DND-41 (cell line): Measurements from ENCODE around the gene CUTC.

ENCODE experiments used
- ATAC-seq: fragments of 200-7000 bp; cut with Tn5 transposase; 3 replicates; pipeline ENCODE4 v1.9.1; 2021; ENCODE audit warnings: low read depth; ENCODE audit not compliant: insufficient read depth
- DNase-seq: peaks from one replicate; pipeline ENCODE4 v3.0.0-alpha.2; 2020
- H2AFZ ChIP-seq: 2 replicates; pipeline ENCODE4 v1.6.0; 2012; ENCODE audit warnings: low read depth, low read length
- H3K27ac ChIP-seq: 2 replicates; pipeline ENCODE4 v1.5.1; 2012; ENCODE audit warnings: low read length, inconsistent platforms
- H3K27me3 ChIP-seq: fragments of 200-600 bp; sonication (generic); 2 replicates; pipeline ENCODE4 v1.6.0; 2012; ENCODE audit warnings: low read length, mild to moderate bottlenecking, inconsistent platforms; ENCODE audit not compliant: insufficient read depth, poor library complexity
- H3K36me3 ChIP-seq: 2 replicates; pipeline ENCODE4 v1.5.1; 2012; ENCODE audit warnings: low read length, inconsistent platforms; ENCODE audit not compliant: insufficient read depth
- H3K4me1 ChIP-seq: 2 replicates; pipeline ENCODE4 v1.5.1; 2012; ENCODE audit warnings: mild to moderate bottlenecking, low read length; ENCODE audit not compliant: insufficient read depth
- H3K4me2 ChIP-seq: 2 replicates; pipeline ENCODE4 v1.6.0; 2012; ENCODE audit warnings: mild to moderate bottlenecking, moderate library complexity, low read length, inconsistent platforms; ENCODE audit not compliant: insufficient read depth
- H3K4me3 ChIP-seq, 2 experiments: fragments of 200-600 bp in 1 of 2; shearing (Covaris generic) in 1 of 2; 2 replicates each; pipeline ENCODE4 v1.5.1; 2012 to 2016; ENCODE audit warnings: inconsistent platforms in 2 of 2, low read length in 2 of 2, mild to moderate bottlenecking in 2 of 2, low read depth in 1 of 2, moderate library complexity in 1 of 2
- H3K79me2 ChIP-seq: 2 replicates; pipeline ENCODE4 v1.6.0; 2012; ENCODE audit warnings: low read length, inconsistent platforms; ENCODE audit not compliant: insufficient read depth
- H3K9ac ChIP-seq: 2 replicates; pipeline ENCODE4 v1.6.0; 2012; ENCODE audit warnings: low read depth, mild to moderate bottlenecking, inconsistent platforms, low read length, moderate library complexity
- H3K9me3 ChIP-seq: 2 replicates; pipeline ENCODE4 v1.5.1; 2012; ENCODE audit warnings: low read length, moderate library complexity, mild to moderate bottlenecking, inconsistent platforms; ENCODE audit not compliant: insufficient read depth, severe bottlenecking
- H4K20me1 ChIP-seq: 2 replicates; pipeline ENCODE4 v1.6.0; 2012; ENCODE audit warnings: low read length; ENCODE audit not compliant: insufficient read depth
- CTCF ChIP-seq: IDR thresholded peaks from 2 replicates; pipeline ENCODE4 v1.5.1; 2012; ENCODE audit warnings: borderline replicate concordance, low read length, moderate library complexity, mild to moderate bottlenecking; ENCODE audit not compliant: poor library complexity, severe bottlenecking; ENCODE audit errors: extremely low read depth
- EZH2 ChIP-seq: IDR thresholded peaks from 3 replicates; pipeline ENCODE4 v1.6.1; 2012; ENCODE audit warnings: borderline replicate concordance, low read depth, mild to moderate bottlenecking, moderate library complexity, low read length, inconsistent platforms; ENCODE audit not compliant: severe bottlenecking

CUTC gene

DNA sequence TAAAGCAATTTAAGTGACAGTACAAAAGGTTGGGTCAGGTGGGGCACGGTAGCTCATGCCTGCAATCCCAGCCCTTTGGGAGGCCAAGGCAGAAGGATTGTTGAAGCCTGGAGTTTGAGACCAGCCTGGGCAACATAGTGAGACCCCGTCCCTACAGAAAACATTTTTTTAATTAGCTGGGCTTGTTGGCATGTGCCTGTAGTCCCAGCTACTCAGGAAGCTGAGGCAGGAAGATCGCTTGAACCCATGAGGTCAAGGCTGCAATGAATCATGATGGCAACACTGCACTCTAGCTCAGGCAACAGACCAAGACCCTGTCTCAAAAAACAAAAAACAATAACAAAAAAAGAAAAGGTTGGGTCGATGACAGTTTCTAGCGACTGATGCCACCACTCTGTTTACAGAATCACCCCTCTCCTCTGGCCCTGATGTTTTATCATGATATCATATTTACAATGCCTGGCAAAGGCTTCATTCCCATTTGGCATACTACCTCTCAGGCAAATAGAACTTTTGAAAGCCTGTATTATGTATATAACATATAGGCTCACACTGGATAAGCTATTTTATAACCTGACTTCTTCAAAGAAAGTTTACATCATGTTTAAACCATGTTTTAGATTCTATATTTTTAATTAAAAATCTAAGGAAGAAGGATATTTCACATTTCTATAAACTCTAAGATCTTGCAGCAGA is 49.8 kb downstream of the CUTC start:
- no peak overlapping the region for H3K27ac ChIP-seq
- no peak overlapping the region for H3K4me2 ChIP-seq
- no peaks in the 10 kb centered on the region for H3K27me3 ChIP-seq
- no peak overlapping the region for H3K9ac ChIP-seq
- ATAC-seq: no peak
- H3K4me3 ChIP-seq: no peak overlapping the region
- H3K9me3 ChIP-seq: no peaks in the 10 kb centered on the region
- H3K36me3 ChIP-seq: no peaks in the 10 kb centered on the region
- no peak overlapping the region for H2AFZ ChIP-seq
- DNase-seq: no peak
- TF ChIP-seq EZH2: no peak
- TF ChIP-seq CTCF: no peak
- no peaks in the 10 kb centered on the region for H3K4me1 ChIP-seq
- no peaks in the 10 kb centered on the region for H3K79me2 ChIP-seq
- H4K20me1 ChIP-seq: no peaks in the 10 kb centered on the region

DNA sequence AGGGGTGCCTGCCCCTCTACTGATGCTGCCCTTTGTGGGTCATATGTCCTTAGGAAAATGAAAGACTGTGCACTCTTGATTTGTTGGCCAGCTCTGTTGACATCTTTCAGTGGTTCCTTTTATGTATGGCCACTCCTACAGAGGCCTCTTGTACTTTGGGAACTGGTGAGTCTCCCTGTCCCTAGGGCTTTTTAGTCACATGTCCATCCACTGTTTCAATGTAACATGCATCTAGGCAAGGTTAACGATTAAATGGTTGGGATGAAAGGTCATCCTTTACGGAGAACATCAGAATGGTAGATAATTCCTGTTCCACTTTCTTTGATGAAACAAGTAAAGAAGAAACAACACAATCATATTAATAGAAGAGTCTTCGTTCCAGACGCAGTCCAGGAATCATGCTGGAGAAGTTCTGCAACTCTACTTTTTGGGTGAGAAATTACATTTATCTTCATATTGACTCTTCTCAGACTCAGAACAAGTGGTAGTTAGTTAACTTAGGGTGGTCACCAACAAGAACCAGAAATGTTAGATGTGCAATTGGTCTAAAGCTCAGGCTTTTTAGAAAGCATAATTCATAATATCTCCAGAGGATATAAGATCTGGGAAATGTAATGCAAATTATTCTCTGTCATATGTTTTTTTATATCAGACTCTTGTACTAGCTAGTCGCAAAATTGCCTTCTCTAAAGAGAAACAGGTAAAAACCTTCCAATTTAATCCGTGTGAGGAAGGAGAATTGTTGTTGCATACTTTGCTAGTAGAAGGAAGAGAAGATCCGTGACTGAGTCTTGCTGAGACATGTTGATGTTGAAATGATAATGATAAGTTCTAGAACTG is 50.6 kb downstream of the CUTC start, which contains the start of gene ABCC2:
TSS of gene ABCC2 (plus strand) at position 194 of the 840 bp plus-strand sequence. CDS start at position 399, 205 bp downstream.
- H3K4me1 ChIP-seq: no peaks in the 10 kb centered on the region
- no peak within 1 kb of the TSS for H3K4me3 ChIP-seq
- no peak for ATAC-seq
- no peak within 1 kb of the TSS for H3K4me2 ChIP-seq
- H4K20me1 ChIP-seq: no peaks in the 10 kb centered on the region
- H3K36me3 ChIP-seq: no peaks in the 10 kb centered on the region
- no peaks in the 10 kb centered on the region for H3K9me3 ChIP-seq
- H3K27me3 ChIP-seq: no peaks in the 10 kb centered on the region
- no peak for DNase-seq
- H3K27ac ChIP-seq: no peak within 1 kb of the TSS
- TF ChIP-seq CTCF (no peak), EZH2 (no peak)
- no peaks in the 10 kb centered on the region for H3K79me2 ChIP-seq
- H2AFZ ChIP-seq: no peak within 1 kb of the TSS
- H3K9ac ChIP-seq: no peak within 1 kb of the TSS

- H2AFZ ChIP-seq: no peak overlapping the region
- H3K27me3 ChIP-seq: no peaks in the 10 kb centered on the region
- no peaks in the 10 kb centered on the region for H3K9me3 ChIP-seq
- H3K4me2 ChIP-seq: no peak overlapping the region
- H4K20me1 ChIP-seq: no peaks in the 10 kb centered on the region
- TF ChIP-seq CTCF (no peak), EZH2 (no peak)
- ATAC-seq (no peak), DNase-seq (no peak)
- H3K36me3 ChIP-seq: no peaks in the 10 kb centered on the region
- H3K4me1 ChIP-seq: no peaks in the 10 kb centered on the region
- no peak overlapping the region for H3K4me3 ChIP-seq
- H3K27ac ChIP-seq: no peak overlapping the region
- H3K79me2 ChIP-seq: no peaks in the 10 kb centered on the region
- H3K9ac ChIP-seq: no peak overlapping the region
Measured at GRCh38 chr10:99784016-99784726, 52.1 kb downstream of the CUTC start.
